HG03521 (cell line): ENCODE data around the gene MEN1.

Experiments used
- ATAC-seq: cut with Tn5 transposase; IDR thresholded peaks from one replicate; pipeline ENCODE4 v1.9.1; 2021; ENCODE audit warnings: mild to moderate bottlenecking, moderate library complexity; ENCODE audit not compliant: unreplicated experiment

MEN1 gene

GRCh38 chr11:64765851-64766665, 44.3 kb downstream of the MEN1 start:
- no peak for ATAC-seq

- no peak for ATAC-seq
Measured at GRCh38 chr11:64765291-64765850, 45.0 kb downstream of the MEN1 start.

DNA sequence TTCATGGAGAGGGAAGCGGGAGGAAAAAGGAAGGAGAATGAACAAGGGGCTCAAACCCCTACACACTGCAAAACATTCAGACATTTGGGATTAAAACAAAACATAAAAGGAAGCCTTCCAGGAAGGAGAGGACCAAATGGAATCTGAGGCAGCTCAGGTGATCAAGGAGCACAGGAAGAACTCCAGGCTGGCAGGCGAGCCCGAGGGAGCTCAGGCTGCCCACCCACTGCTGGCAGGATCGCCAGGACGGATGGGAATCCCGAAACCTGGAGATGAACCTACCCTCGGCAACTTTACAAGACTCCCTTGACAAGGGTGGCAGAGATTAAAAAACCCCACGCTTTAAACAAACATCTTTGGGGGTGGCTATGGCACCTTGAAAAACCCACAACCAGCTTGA, 45.6 kb downstream of the MEN1 start:
- no peak for ATAC-seq

- no peak for ATAC-seq
Measured at GRCh38 chr11:64764040-64764611, 46.2 kb downstream of the MEN1 start.

DNA sequence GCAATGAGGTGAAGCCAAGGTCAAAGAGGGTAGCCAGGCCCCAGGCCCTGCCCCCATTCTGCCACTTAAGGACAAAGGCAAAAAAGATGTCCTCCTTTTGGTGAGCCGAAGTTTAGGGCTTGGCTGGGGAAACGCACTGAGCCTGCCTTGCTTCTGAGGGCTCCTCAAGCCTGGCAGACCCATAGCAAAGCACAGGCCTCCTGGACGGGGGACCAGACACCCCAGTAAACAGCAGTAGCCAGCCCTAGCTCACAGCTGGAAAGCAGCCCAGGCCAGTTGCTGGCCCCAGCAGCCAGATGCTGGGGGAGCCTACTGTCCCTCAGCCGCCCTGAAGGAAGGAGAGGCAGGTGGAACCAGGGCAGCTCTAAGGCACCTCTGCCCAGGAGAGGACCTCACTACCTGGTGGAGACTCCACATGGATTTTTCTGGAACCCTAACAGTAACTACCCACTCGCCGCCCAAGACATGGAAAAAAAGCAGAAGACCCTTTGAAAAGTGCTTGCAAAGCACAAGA, 46.8 kb downstream of the MEN1 start:
- ATAC-seq, result no peak

DNA sequence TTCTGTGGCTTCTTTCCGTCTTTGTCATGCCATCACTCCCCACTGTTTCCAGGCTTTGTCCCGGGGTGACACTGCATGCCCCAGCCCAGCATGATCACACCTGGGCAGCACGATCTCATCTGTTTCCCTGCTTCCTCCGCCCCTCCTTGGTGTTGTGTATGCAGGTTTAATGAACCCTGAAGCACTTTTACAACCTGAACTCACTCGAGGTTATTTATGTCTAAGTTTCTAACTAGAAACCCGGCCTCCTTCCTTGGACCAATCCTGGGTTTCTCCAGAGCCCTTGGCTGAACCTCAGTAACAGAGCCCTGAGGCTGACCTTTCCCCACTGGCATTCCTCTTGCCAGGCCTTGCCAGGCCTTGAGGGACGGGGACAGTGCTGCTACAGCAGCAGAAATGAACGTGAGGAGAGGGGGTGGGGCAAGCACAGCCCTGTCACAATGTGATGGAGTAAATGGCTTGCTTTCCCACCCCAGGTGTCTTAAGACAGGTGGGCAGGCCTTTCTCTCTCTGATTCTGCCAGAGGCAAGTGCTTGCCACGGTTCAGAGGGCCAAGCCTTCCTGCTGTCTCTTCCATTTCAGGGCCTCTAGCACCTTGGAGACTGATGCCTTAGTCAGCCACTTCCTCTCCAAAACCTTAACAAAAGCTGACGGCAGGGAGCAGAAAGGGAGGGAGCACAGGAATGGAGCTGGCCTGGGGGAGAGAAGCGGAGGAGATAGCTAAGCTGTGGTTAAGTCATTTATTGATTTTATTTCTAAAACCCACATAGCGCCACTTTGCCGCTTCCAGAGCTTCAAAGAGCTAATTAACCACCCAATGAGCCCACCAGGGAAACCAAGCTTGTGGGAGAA, 47.5 kb downstream of the MEN1 start:
- ATAC-seq, result no peak

DNA sequence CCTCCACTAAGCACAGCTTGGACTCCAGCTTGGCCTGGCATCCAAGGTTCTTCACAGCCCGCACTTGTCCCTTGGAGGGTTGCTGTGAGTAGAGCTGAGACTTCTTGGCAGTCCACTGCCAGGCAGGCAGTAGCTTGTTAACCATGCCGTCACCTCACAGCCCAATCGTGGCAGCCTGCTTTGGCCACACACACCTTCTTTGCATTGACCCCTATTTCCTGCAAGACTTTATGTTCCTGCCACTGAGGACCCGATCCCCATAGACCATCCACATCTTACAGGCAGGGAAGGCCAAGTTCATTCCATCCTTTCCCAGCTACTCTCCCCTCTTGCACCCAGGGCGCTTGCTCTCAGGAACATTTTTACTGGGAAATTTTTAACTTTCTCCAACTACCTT, 48.1 kb downstream of the MEN1 start:
- no peak for ATAC-seq

DNA sequence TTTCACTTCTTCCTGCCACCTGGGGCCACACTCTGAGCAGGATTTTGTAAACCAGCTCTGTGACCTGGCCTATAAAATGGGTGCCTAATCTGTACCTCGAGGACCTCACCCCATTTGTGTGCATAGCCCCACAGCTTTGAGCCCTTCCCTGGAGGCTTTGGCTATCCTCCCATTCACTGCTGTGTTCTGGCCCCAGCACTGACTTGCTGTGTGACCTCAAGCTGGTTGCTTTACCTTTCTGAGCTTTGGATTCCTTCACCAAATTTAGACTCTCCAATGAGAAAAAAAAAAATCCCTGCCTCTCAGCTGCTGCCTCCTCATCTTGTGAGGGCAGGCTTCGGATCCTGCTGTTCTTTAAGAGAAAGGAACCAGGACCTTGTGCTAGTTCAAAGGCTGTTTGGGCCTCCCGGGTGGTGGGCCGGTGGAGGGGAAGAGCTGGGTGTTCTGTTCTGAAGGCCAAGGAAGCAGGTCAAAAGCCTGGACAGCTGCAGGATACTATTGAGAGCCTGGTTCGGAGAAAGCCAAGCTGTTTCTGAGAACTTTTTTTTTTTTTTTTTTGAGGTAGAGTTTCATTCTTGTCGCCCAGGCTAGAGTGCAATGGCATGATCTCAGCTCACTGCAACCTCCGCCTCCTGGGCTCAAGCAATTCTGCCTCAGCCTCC, 49.5 kb downstream of the MEN1 start:
- no peak for ATAC-seq

GRCh38 chr11:64759722-64760719, 50.3 kb downstream of the MEN1 start, which contains the start of gene PYGM:
TSS of gene PYGM (minus strand) at chr11:64759974. CDS start at chr11:64759898, 76 bp downstream.
- no peak for ATAC-seq

GRCh38 chr11:64759131-64759721, 51.1 kb downstream of the MEN1 start:
- ATAC-seq, result no peak

DNA sequence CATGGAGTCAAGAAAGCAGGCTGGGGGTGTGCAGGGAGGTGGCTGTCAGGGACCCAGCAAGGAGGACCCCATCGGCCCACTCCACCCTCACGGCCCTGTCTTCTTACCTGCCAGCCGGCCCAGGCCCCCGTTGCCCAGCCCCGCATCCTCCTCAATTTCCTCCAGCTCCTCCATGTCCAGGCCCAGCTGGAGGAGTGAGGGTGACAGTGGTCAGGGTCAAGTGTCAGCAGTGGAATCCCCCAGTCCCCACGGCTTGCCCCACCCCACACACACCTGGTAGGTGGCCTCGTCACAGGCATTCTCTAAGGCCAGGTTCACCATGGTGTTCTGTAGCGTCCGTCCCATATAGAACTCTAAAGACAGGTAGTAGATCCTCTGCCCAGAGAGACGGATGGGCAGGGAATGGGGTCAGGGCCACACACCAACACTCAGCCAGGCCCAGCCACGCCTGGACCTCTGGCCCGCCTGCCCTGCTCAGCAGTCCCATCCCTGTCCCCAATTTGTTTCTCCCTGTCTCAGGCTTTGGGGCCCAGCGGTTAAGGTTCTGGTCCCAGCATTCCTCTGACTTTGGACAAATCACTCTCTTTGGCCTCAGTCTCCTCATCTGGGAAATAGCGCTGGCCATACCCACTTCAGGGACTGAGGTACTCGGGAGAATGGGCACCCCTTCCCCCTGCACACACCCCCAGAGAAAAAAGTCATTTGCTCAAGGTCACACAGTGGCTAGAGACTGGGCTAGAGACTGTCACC, 51.8 kb downstream of the MEN1 start:
- ATAC-seq, result no peak

DNA sequence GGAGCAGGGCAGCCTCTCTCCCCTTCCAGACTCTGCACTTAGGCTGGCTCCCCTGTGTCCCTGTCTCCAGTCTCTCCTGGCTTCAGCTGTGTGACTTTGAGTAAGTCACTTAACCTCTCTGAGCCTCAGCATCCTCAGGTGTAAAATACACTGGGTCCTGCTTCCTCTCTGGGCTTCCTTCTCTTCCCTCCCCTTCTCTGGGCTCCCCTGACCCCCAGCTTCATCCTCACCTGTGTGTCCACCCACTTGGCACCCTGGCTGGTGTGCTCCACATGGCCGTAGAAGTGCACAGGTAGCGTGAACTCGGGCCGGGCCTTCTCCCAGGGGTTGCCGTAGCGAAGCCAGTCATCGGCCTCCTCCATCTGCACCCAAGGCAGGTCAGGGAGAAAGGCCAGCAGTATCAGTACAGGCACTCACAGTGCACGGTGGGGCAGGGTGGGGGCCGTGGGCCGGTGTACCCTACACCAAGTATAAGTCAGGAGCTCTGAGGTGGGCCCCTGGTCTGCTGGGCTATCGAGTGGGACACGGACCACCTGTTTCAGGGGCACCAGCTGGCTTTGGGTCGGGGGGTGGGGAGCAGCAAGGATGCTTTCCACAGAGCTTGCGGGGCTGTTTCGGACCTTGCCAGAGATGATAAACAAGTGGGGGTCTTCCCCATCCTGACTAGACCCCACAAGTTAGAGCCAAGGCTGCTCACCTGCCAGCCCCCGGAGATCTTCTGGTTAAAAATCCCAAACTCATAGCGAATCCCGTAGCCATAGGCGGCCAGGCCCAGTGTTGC, 52.6 kb downstream of the MEN1 start:
- no peak for ATAC-seq

DNA sequence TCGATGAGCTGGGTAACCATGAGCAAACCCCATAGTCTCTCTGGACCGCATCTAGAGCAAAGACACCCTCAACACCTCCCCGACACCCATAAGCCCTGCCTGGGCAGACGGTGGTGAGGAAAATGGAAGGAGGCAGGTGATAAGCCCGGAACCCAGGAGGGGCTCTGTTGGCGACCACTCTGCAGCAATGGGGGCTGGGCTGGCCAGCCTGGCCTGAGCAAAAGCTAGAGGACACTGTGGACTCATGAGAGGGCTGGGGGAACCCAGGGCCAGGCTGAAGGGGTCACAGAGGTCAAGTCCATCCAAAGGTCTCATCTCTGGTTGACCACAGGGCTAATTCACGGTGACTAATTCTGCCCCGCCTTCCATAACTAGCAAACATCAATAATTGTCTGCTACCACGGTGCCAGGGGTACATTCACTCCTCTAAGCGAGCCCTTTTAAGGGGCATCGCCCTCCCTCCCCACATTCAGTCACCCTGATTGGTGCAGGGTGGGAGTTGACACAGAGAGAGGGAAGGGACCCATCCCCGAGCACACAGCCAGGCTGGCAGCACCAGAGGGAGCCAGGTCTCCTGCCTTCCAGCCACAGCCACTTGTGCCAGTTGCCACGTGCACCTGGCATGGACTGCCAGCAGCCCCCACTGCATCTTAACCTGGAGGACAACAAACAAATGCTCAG, 54.5 kb downstream of the MEN1 start:
- no peak for ATAC-seq

DNA sequence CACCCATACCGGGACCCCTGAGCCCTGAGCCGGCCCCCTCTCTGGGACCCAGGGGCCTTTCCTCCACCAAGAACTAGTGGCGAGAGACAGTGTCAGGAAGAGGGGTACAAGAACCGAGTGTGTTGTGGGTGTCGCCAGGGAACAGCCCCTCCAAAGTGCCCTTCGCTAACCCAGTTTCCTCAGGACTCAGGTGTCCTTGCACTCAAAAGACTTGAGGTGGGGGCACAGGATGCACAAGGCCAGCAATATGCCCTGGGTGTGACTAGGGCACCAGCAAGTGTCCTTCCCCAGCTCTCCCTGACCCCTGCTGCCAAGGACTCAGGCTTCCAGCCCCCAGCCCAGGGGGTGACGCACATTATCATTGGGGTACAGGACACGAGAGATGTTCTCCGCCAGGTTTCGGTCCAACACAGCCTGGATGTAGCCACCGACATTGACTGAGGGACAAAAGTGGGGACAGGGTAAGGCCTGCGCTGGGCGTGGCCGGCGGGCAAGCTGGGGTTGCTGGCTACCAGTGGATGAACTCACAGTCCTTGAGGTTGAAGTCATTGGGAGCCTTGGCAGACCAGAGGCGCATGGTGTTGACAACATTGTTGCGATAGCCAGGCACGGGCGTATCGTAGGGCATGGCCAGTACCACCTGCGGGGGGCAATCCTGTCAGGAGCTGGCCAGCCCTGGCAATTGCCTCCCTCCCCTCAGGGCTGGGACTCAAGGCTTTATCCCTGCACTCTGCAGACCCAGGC, 55.3 kb downstream of the MEN1 start:
- ATAC-seq, result no peak

DNA sequence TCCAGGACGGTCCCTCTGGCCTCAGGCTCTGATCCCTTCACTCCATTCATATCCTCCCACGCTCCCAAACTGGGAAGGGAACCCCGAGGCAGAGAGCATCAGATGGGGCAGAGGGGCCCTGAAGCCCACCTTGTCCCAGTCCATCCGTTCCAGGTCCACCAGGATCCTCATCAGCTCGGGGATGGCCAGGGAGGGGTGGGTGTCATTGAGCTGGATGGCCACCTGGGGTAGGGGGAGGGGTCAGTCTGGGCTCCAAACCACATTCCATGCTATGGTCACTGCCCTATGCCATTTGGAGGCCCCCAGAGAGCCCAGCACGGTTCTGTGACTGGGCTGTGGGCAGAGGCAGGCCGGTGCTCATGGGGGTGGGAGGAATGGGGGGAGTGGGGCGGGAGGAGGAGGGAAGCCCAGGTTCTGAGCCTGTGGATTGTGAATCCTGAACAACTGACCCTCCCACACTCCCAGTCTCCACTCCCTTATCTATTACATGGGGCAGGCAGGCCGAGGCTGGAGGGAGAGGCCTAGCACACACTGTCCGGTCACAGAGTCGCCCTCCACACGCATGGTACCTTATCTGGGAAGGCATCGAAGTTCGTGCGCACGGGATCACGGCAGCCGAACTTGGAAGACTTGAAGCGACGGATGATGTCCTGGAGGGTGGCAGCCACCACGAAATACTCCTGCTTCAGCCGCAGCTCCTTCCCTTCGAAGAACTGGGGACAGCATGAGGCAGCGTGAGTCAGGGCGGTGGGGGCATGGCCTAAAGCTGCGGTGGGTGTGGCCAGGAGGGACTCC, 56.0 kb downstream of the MEN1 start:
- no peak for ATAC-seq
